Measurements from ENCODE around the gene TRIM17. TPM values are rescaled to one million over a fixed set of nuclear protein-coding genes. Genes with fewer than 3 reads are reported as not detected.

The TRIM17 gene
- total RNA-seq, 2 donors from 2014 or later, result 8.4 to 19.6 TPM

- Histone ChIP-seq H3K4me3 (ENCODE audit: low read length) (no peak overlapping the region), H3K9me3 (ENCODE audit: control insufficient read depth, low read length) (no peaks in the 10 kb centered on the region), H3K27me3 (ENCODE audit: control insufficient read depth, insufficient read depth, low read length, poor library complexity, severe bottlenecking) (no peaks in the 10 kb centered on the region), H3K9ac (ENCODE audit: extremely low read depth, low read length, poor library complexity, severe bottlenecking) (no peak overlapping the region), H3K27ac (ENCODE audit: low read depth, low read length) (no peak overlapping the region), H3K36me3 (ENCODE audit: control insufficient read depth, insufficient read depth, low read length) (no peaks in the 10 kb centered on the region), H3K4me1 (ENCODE audit: control insufficient read depth, insufficient read depth, low read length) (peaks cover 4% of the 10 kb centered on the region)
- H3K4me1 Mint-ChIP-seq, result peaks cover 3% of the 10 kb centered on the region
- no peak for TF ChIP-seq CTCF (conservative IDR thresholded peaks at IDR 0.05)
- no peaks in the 10 kb centered on the region for H3K36me3 Mint-ChIP-seq (ENCODE audit: low read depth)
- no peaks in the 10 kb centered on the region for H3K27me3 Mint-ChIP-seq (ENCODE audit: insufficient read depth)
- H3K4me3 Mint-ChIP-seq, result no peak overlapping the region
- DNase-seq, result no peak
- 91 to 99% methylated on average over 12 to 20 of the region's 20 CpGs for WGBS, 2 experiments (ENCODE audit: insufficient coverage in 1 of 2, insufficient read length in 1 of 2)
- H3K9me3 Mint-ChIP-seq, result no peaks in the 10 kb centered on the region
- H3K27ac Mint-ChIP-seq, result no peak overlapping the region
Measured at GRCh38 chr1:228365271-228366061, 51.2 kb downstream of the TRIM17 start.

- no peak for TF ChIP-seq CTCF (conservative IDR thresholded peaks at IDR 0.05)
- H3K27me3 Mint-ChIP-seq (ENCODE audit: insufficient read depth), result no peaks in the 10 kb centered on the region
- H3K27ac ChIP-seq (ENCODE audit: low read depth, low read length), result no peak overlapping the region
- whole genome bisulfite sequencing, 2 experiments (ENCODE audit: insufficient coverage in 1 of 2, insufficient read length in 1 of 2), result 95 to 100% methylated on average over 3 to 19 of the region's 19 CpGs
- DNase-seq, result no peak
- H3K4me3 ChIP-seq (ENCODE audit: low read length), result no peak overlapping the region
- no peak overlapping the region for H3K4me3 Mint-ChIP-seq
- no peak overlapping the region for H3K27ac Mint-ChIP-seq
- H3K4me1 ChIP-seq (ENCODE audit: control insufficient read depth, insufficient read depth, low read length), result peaks cover 4% of the 10 kb centered on the region
- H3K36me3 ChIP-seq (ENCODE audit: control insufficient read depth, insufficient read depth, low read length), result no peaks in the 10 kb centered on the region
- H3K27me3 ChIP-seq (ENCODE audit: control insufficient read depth, insufficient read depth, low read length, poor library complexity, severe bottlenecking), result no peaks in the 10 kb centered on the region
- peaks cover 3% of the 10 kb centered on the region for H3K4me1 Mint-ChIP-seq
- H3K36me3 Mint-ChIP-seq (ENCODE audit: low read depth), result no peaks in the 10 kb centered on the region
- H3K9me3 ChIP-seq (ENCODE audit: control insufficient read depth, low read length), result no peaks in the 10 kb centered on the region
- H3K9me3 Mint-ChIP-seq, result no peaks in the 10 kb centered on the region
- no peak overlapping the region for H3K9ac ChIP-seq (ENCODE audit: extremely low read depth, low read length, poor library complexity, severe bottlenecking)
Measured at GRCh38 chr1:228364706-228365213, 51.9 kb downstream of the TRIM17 start.

GRCh38 chr1:228364068-228364705, 52.5 kb downstream of the TRIM17 start:
- Mint-ChIP-seq H3K27me3 (ENCODE audit: insufficient read depth) (no peaks in the 10 kb centered on the region), H3K27ac (no peak overlapping the region), H3K9me3 (no peaks in the 10 kb centered on the region), H3K36me3 (ENCODE audit: low read depth) (no peaks in the 10 kb centered on the region), H3K4me3 (no peak overlapping the region), H3K4me1 (peaks cover 3% of the 10 kb centered on the region)
- H3K4me1 ChIP-seq (ENCODE audit: control insufficient read depth, insufficient read depth, low read length), result peaks cover 4% of the 10 kb centered on the region
- no peak for DNase-seq
- no peaks in the 10 kb centered on the region for H3K36me3 ChIP-seq (ENCODE audit: control insufficient read depth, insufficient read depth, low read length)
- H3K27me3 ChIP-seq (ENCODE audit: control insufficient read depth, insufficient read depth, low read length, poor library complexity, severe bottlenecking), result no peaks in the 10 kb centered on the region
- H3K9me3 ChIP-seq (ENCODE audit: control insufficient read depth, low read length), result no peaks in the 10 kb centered on the region
- H3K9ac ChIP-seq (ENCODE audit: extremely low read depth, low read length, poor library complexity, severe bottlenecking), result no peak overlapping the region
- H3K4me3 ChIP-seq (ENCODE audit: low read length), result no peak overlapping the region
- 84 to 93% methylated on average over 3 to 12 of the region's 12 CpGs for WGBS, 2 experiments (ENCODE audit: insufficient coverage in 1 of 2, insufficient read length in 1 of 2)
- H3K27ac ChIP-seq (ENCODE audit: low read depth, low read length), result no peak overlapping the region
- no peak for TF ChIP-seq CTCF (conservative IDR thresholded peaks at IDR 0.05)
